ENCODE data around the gene HMCN2.

HMCN2 gene

DNA sequence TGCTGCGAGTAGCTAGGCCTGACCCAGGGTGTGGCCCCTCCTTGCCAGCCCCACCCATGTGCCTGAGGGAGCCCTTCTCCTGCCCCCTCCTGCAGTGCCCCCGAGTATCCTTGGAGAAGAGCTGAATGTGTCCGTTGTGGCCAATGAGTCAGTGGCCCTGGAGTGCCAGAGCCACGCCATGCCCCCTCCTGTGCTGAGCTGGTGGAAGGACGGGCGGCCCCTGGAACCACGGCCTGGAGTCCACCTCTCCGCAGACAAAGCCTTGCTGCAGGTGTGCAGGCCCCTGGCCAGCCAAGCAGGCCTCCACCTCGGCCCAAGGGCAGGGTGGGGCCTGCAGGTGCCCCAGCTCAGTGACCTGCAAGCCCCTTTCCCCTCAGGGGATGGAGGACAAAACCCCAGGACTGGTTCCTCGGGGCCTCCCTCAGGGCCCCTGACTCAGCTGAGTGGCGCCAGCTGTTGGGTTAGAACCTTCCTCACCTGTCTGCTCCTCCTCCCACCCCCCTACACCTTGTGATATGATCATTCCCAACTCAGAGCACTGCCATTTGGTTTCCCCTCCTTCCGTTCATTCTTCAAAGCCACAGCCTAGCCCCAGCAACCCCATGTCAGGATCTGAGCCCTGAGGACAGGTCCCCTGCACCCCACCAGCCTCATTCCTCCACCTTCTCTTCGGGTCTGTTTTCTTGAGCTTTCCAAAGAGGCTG, 99.2 kb downstream of the HMCN2 start:
- Histone ChIP-seq H3F3A (ENCODE audit: low read depth) (no peaks in the 10 kb centered on the region), H3K27me3 (ENCODE audit: insufficient read depth, low read length, poor library complexity, severe bottlenecking) (no peaks in the 10 kb centered on the region), H3K4me3 (ENCODE audit: low read length, poor library complexity, severe bottlenecking) (no peak overlapping the region), H3K79me2 (ENCODE audit: insufficient read depth, low read length) (no peaks in the 10 kb centered on the region), H3K4me2 (ENCODE audit: low read depth, low read length, poor library complexity, severe bottlenecking) (no peak overlapping the region), H3K36me3 (ENCODE audit: insufficient read depth, low read length) (no peaks in the 10 kb centered on the region), H2AFZ (ENCODE audit: low read length) (no peak overlapping the region), H4K20me1 (ENCODE audit: insufficient read depth, low read length, poor library complexity, severe bottlenecking) (no peaks in the 10 kb centered on the region), H3K9me2 (replicated peaks; ENCODE audit: low read depth, low read length) (no peaks in the 10 kb centered on the region), H3K4me1 (ENCODE audit: insufficient read depth, low read length, poor library complexity, severe bottlenecking) (no peaks in the 10 kb centered on the region), H3K9ac (ENCODE audit: low read depth, low read length, poor library complexity, severe bottlenecking) (no peak overlapping the region), H3K9me3 (ENCODE audit: insufficient read depth, low read depth, low read length) (no peaks in the 10 kb centered on the region)
- TF ChIP-seq, protein P1, sequence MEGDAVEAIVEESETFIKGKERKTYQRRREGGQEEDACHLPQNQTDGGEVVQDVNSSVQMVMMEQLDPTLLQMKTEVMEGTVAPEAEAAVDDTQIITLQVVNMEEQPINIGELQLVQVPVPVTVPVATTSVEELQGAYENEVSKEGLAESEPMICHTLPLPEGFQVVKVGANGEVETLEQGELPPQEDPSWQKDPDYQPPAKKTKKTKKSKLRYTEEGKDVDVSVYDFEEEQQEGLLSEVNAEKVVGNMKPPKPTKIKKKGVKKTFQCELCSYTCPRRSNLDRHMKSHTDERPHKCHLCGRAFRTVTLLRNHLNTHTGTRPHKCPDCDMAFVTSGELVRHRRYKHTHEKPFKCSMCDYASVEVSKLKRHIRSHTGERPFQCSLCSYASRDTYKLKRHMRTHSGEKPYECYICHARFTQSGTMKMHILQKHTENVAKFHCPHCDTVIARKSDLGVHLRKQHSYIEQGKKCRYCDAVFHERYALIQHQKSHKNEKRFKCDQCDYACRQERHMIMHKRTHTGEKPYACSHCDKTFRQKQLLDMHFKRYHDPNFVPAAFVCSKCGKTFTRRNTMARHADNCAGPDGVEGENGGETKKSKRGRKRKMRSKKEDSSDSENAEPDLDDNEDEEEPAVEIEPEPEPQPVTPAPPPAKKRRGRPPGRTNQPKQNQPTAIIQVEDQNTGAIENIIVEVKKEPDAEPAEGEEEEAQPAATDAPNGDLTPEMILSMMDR (conservative IDR thresholded peaks at IDR 0.05; ENCODE audit: low read length), result no peak
- no peak for TF ChIP-seq EZH2phosphoT487 (IDR thresholded peaks at IDR 0.05; ENCODE audit: borderline replicate concordance)

DNA sequence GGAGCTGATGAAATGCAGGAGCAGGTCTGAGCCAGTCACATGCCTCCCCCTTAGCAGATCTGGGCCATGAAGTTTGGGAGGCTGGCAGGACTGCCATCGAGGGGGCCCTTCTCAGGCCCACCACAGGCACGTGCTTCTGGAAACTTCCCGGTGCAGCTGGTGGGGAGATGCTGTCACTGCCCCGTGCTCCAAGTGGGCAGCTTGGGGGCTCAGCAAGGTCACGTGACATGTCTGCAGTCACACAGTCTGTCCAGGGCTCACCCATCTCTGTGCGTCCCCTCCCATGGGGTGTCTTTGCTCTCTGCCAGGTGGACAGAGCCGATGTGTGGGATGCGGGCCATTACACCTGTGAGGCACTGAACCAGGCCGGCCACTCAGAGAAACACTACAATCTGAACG, 99.8 kb downstream of the HMCN2 start:
- Histone ChIP-seq H3K9ac (ENCODE audit: low read depth, low read length, poor library complexity, severe bottlenecking) (no peak overlapping the region), H3K4me2 (ENCODE audit: low read depth, low read length, poor library complexity, severe bottlenecking) (no peak overlapping the region), H3K9me3 (ENCODE audit: insufficient read depth, low read depth, low read length) (no peaks in the 10 kb centered on the region), H3K36me3 (ENCODE audit: insufficient read depth, low read length) (no peaks in the 10 kb centered on the region), H4K20me1 (ENCODE audit: insufficient read depth, low read length, poor library complexity, severe bottlenecking) (no peaks in the 10 kb centered on the region), H2AFZ (ENCODE audit: low read length) (no peak overlapping the region), H3F3A (ENCODE audit: low read depth) (no peaks in the 10 kb centered on the region), H3K79me2 (ENCODE audit: insufficient read depth, low read length) (no peaks in the 10 kb centered on the region), H3K9me2 (replicated peaks; ENCODE audit: low read depth, low read length) (no peaks in the 10 kb centered on the region), H3K27me3 (ENCODE audit: insufficient read depth, low read length, poor library complexity, severe bottlenecking) (no peaks in the 10 kb centered on the region), H3K4me1 (ENCODE audit: insufficient read depth, low read length, poor library complexity, severe bottlenecking) (no peaks in the 10 kb centered on the region), H3K4me3 (ENCODE audit: low read length, poor library complexity, severe bottlenecking) (no peak overlapping the region)
- TF ChIP-seq EZH2phosphoT487 (IDR thresholded peaks at IDR 0.05; ENCODE audit: borderline replicate concordance), result no peak
- TF ChIP-seq, protein P1 (conservative IDR thresholded peaks at IDR 0.05; ENCODE audit: low read length), result no peak

DNA sequence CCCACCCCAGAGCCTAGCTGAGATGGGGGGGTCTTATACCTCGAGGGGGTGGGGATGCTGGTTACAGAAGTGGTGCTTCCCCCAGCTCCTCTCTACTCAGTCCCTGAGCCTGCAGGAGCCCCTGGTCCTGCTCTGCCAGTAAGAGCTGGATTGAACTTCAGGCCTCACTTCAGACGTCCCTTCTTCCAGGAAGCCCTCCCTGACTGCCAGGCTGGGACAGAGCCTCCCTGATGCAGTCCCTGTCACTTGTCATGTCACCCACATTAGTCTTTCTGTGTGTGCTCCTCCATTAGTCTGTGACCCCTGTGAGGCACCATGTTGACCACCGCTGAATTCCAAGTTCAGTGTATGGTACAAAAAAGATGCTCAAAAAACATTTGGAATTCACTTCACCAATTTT, 100.5 kb downstream of the HMCN2 start:
- Histone ChIP-seq H3K27me3 (ENCODE audit: insufficient read depth, low read length, poor library complexity, severe bottlenecking) (no peaks in the 10 kb centered on the region), H2AFZ (ENCODE audit: low read length) (no peak overlapping the region), H3F3A (ENCODE audit: low read depth) (no peaks in the 10 kb centered on the region), H3K9me2 (replicated peaks; ENCODE audit: low read depth, low read length) (no peaks in the 10 kb centered on the region), H3K4me2 (ENCODE audit: low read depth, low read length, poor library complexity, severe bottlenecking) (no peak overlapping the region), H3K4me3 (ENCODE audit: low read length, poor library complexity, severe bottlenecking) (no peak overlapping the region), H3K4me1 (ENCODE audit: insufficient read depth, low read length, poor library complexity, severe bottlenecking) (no peaks in the 10 kb centered on the region), H3K36me3 (ENCODE audit: insufficient read depth, low read length) (no peaks in the 10 kb centered on the region), H3K9ac (ENCODE audit: low read depth, low read length, poor library complexity, severe bottlenecking) (no peak overlapping the region), H3K79me2 (ENCODE audit: insufficient read depth, low read length) (no peaks in the 10 kb centered on the region), H3K9me3 (ENCODE audit: insufficient read depth, low read depth, low read length) (no peaks in the 10 kb centered on the region), H4K20me1 (ENCODE audit: insufficient read depth, low read length, poor library complexity, severe bottlenecking) (no peaks in the 10 kb centered on the region)
- TF ChIP-seq, protein P1 (conservative IDR thresholded peaks at IDR 0.05; ENCODE audit: low read length), result no peak
- no peak for TF ChIP-seq EZH2phosphoT487 (IDR thresholded peaks at IDR 0.05; ENCODE audit: borderline replicate concordance)
